Liver (tissue), 3 donors: ENCODE measurements around the gene RUNX1.

ENCODE experiments used
- ATF3 ChIP-seq: IDR thresholded peaks from 2 replicates; pipeline ENCODE4 v1.6.1; 2016; ENCODE audit warnings: antibody characterized with exemption
- CTCF ChIP-seq: fragments of 150-350 bp; IDR thresholded peaks from 2 replicates; pipeline ENCODE4 v1.5.1; 2017; ENCODE audit warnings: improper control_type of control experiment, low read depth, low read length; ENCODE audit not compliant: missing input control
- EGR1 ChIP-seq, 2 donors: IDR thresholded peaks; 2 replicates each; pipeline ENCODE4 v1.6.1; 2016 to 2018; ENCODE audit warnings: antibody characterized with exemption in 2 of 2, low read depth in 2 of 2
- FOXA1 ChIP-seq: IDR thresholded peaks from 2 replicates; pipeline ENCODE4 v1.6.1; 2016; ENCODE audit warnings: antibody characterized with exemption
- GABPA ChIP-seq, 2 donors: IDR thresholded peaks in 1 of 2; conservative IDR thresholded peaks in 1 of 2; 2 replicates each; pipeline ENCODE4 v1.6.1; 2016; ENCODE audit warnings: antibody characterized with exemption in 2 of 2, mild to moderate bottlenecking in 1 of 2, moderate library complexity in 1 of 2
- JUND ChIP-seq, 2 donors: IDR thresholded peaks; 2 replicates each; pipeline ENCODE4 v1.6.1; 2016; ENCODE audit warnings: antibody characterized with exemption in 2 of 2
- MAX ChIP-seq: IDR thresholded peaks from 2 replicates; pipeline ENCODE4 v1.6.1; 2016; ENCODE audit warnings: antibody characterized with exemption
- RAD21 ChIP-seq, 2 donors: IDR thresholded peaks; 2 replicates each; pipeline ENCODE4 v1.6.1; 2016; ENCODE audit warnings: antibody characterized with exemption in 2 of 2, mild to moderate bottlenecking in 2 of 2
- REST ChIP-seq: IDR thresholded peaks from 2 replicates; pipeline ENCODE4 v1.6.1; 2016; ENCODE audit warnings: antibody characterized with exemption, mild to moderate bottlenecking
- SP1 ChIP-seq: IDR thresholded peaks from 2 replicates; pipeline ENCODE4 v1.6.1; 2018; ENCODE audit warnings: antibody characterized with exemption, mild to moderate bottlenecking
- YY1 ChIP-seq: IDR thresholded peaks from 2 replicates; pipeline ENCODE4 v1.6.1; 2016; ENCODE audit warnings: antibody characterized with exemption, mild to moderate bottlenecking
- ZBTB33 ChIP-seq: IDR thresholded peaks from 2 replicates; pipeline ENCODE4 v1.6.1; 2016; ENCODE audit warnings: antibody characterized with exemption
- donor health status: healthy.
- donor health status: healthy.

GRCh38 chr21:34861258-34861657 lies 187.8 kb downstream of the RUNX1 start:
- TF ChIP-seq MAX (no peak), SP1 (no peak), CTCF (no peak), REST (no peak), RAD21 (IDR thresholded peaks at IDR 0.05) (no peak), ZBTB33 (no peak), YY1 (no peak), EGR1 (IDR thresholded peaks at IDR 0.05; ENCODE audit: low read depth in 2 of 2) (no peak), ATF3 (no peak), JUND (IDR thresholded peaks at IDR 0.05) (no peak), FOXA1 (no peak), GABPA (IDR thresholded peaks at IDR 0.05 in 1 of 2, conservative IDR thresholded peaks at IDR 0.05 in 1 of 2) (no peak)
